C4-2B (cell line): ENCODE data around the gene SIRT3.

Source experiments
- ZFX ChIP-seq: fragments of 450-650 bp; IDR thresholded peaks from 2 replicates; pipeline ENCODE4 v1.6.1; 2017
- TF ChIP-seq, protein P1 (sequence below): fragments of 450-650 bp; conservative IDR thresholded peaks from 2 replicates; pipeline ENCODE4 v1.5.1; 2017; ENCODE audit warnings: mild to moderate bottlenecking

DNA sequence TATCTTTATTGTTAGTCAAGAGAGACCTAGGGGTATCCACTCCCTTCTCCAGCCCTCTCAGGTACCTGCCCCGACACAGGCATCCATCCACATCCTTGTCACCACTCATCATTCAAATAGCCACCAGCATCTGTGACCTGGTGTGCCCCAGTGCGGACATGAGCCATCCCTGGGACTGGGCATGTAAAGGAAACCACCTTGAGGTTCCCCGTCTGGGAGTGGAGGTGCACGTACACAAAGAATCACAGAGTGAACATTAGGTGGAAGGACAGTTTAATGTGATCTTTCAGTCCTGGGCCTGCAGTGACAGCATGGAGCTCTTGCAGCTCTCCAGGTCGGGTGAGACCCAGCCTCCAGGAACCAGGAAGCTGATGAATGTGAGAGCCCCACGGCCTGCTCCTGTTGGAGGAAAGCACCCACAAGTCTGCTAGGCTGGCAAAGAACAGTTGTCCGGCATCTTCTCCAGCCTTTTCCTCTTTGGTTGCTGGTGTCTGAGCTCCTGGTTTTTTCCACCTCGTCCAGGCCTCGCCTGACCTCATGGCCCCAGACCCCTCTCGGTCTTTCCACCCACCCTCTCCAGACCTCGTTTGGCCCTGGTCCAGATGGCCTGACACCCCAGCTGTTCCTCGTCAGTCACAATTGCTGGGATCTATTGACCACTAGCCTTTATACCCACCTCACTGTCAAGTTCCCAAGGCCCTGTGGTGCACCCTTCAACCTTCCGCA is 17.2 kb upstream of the SIRT3 start:
- TF ChIP-seq, protein P1, sequence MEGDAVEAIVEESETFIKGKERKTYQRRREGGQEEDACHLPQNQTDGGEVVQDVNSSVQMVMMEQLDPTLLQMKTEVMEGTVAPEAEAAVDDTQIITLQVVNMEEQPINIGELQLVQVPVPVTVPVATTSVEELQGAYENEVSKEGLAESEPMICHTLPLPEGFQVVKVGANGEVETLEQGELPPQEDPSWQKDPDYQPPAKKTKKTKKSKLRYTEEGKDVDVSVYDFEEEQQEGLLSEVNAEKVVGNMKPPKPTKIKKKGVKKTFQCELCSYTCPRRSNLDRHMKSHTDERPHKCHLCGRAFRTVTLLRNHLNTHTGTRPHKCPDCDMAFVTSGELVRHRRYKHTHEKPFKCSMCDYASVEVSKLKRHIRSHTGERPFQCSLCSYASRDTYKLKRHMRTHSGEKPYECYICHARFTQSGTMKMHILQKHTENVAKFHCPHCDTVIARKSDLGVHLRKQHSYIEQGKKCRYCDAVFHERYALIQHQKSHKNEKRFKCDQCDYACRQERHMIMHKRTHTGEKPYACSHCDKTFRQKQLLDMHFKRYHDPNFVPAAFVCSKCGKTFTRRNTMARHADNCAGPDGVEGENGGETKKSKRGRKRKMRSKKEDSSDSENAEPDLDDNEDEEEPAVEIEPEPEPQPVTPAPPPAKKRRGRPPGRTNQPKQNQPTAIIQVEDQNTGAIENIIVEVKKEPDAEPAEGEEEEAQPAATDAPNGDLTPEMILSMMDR, result no peak
- no peak for TF ChIP-seq ZFX
